C4-2B (cell line): ENCODE results near the gene KCTD5.

Source experiments
- CTCF ChIP-seq: fragments of 450-650 bp; conservative IDR thresholded peaks from 2 replicates; pipeline ENCODE4 v1.5.1; 2017; ENCODE audit warnings: mild to moderate bottlenecking
- ZFX ChIP-seq: fragments of 450-650 bp; IDR thresholded peaks from 2 replicates; pipeline ENCODE4 v1.6.1; 2017

GRCh38 chr16:2740476-2740875 is 58.2 kb downstream of the KCTD5 start:
- TF ChIP-seq CTCF (no peak), ZFX (no peak)
